A673 (cell line): ENCODE measurements around the gene POLA2. TPM values are rescaled to one million over a fixed set of nuclear protein-coding genes. Genes with fewer than 3 reads are reported as not detected.
"Not testable (repeated sequence)": the region's sequence is repeated elsewhere in the genome, so short reads cannot be mapped to it uniquely, and the experiment has no call there.

Source experiments
- BruUV-seq: library from RNA; stranded (reverse); fragments of 400-500 nt; replicated peaks from 2 replicates; lab custom pipeline; 2021; lab: Mats Ljungman, UMichigan
- CTCF ChIA-PET: fragments of 300-600 bp; sonication (Branson Sonifier 250); formaldehyde crosslinking; loops from one replicate; lab custom pipeline; 2022; ENCODE audit warnings: antibody characterized with exemption; lab: Charles Lee
- POLR2A ChIA-PET: fragments of 300-600 bp; sonication (Branson Sonifier 250); formaldehyde crosslinking; loops from one replicate; lab custom pipeline; 2022; ENCODE audit warnings: antibody characterized with exemption; ENCODE audit not compliant: low non-redundant PET; lab: Charles Lee
- DNase-seq: peaks from one replicate; pipeline ENCODE4 v3.0.0-alpha.2; 2015; ENCODE audit warnings: low spot score
- H3K27ac ChIP-seq: fragments of 200-600 bp; sonication (generic); 2 replicates; pipeline ENCODE4 v1.5.1; 2016; ENCODE audit warnings: mixed run types, low read depth, mild to moderate bottlenecking, mixed read lengths, antibody characterized with exemption, low read length; ENCODE audit not compliant: poor library complexity, severe bottlenecking
- H3K27me3 ChIP-seq: fragments of 200-600 bp; sonication (generic); replicated peaks from 2 replicates; pipeline ENCODE4 v1.6.1; 2017; ENCODE audit warnings: mixed run types, low read depth, mild to moderate bottlenecking, mixed read lengths, antibody characterized with exemption, low read length; ENCODE audit not compliant: insufficient read depth, poor library complexity
- H3K36me3 ChIP-seq: fragments of 200-600 bp; sonication (generic); 2 replicates; pipeline ENCODE4 v1.6.1; 2016; ENCODE audit warnings: mixed run types, mild to moderate bottlenecking, mixed read lengths, antibody characterized with exemption, low read length; ENCODE audit not compliant: insufficient read depth, poor library complexity, severe bottlenecking
- H3K4me1 ChIP-seq: fragments of 200-600 bp; sonication (generic); 2 replicates; pipeline ENCODE4 v1.6.1; 2017; ENCODE audit warnings: mixed run types, mild to moderate bottlenecking, mixed read lengths, antibody characterized with exemption, low read length; ENCODE audit not compliant: insufficient read depth, poor library complexity, severe bottlenecking
- H3K4me3 ChIP-seq: fragments of 200-600 bp; sonication (generic); 2 replicates; pipeline ENCODE4 v1.5.1; 2016; ENCODE audit warnings: low read depth, mixed run types, mild to moderate bottlenecking, mixed read lengths, low read length; ENCODE audit not compliant: poor library complexity, severe bottlenecking
- H3K9me3 ChIP-seq: fragments of 200-600 bp; sonication (generic); 2 replicates; pipeline ENCODE4 v1.6.1; 2016; ENCODE audit warnings: mixed run types, low read depth, mild to moderate bottlenecking, mixed read lengths, antibody characterized with exemption, low read length; ENCODE audit not compliant: poor library complexity, severe bottlenecking
- EZH2 ChIP-seq: fragments of 200-600 bp; sonication (generic); IDR thresholded peaks from 2 replicates; pipeline ENCODE4 v1.6.1; 2017; ENCODE audit warnings: borderline replicate concordance, low read depth, mild to moderate bottlenecking, mixed read lengths, antibody characterized with exemption, low read length; ENCODE audit not compliant: poor library complexity, severe bottlenecking
- intact Hi-C: fragments of 100-400 bp; cut with micrococcal nuclease; formaldehyde crosslinking; loops from one replicate; pipeline ENCODE4 v1.10.0; 2022; ENCODE audit not compliant: unreplicated experiment
- total RNA-seq: library from RNA; stranded (reverse); gene quantifications from 2 replicates; pipeline ENCODE4 v1.2.3, GENCODE V29; 2021
- TF ChIP-seq, protein P1 (sequence below): fragments of 300-800, 200-600 bp; sonication (generic); conservative IDR thresholded peaks from 2 replicates; pipeline ENCODE4 v1.5.1; 2017; ENCODE audit warnings: low read depth, mild to moderate bottlenecking, antibody characterized with exemption, low read length, moderate library complexity, mixed read lengths

Gene POLA2
- total RNA-seq, 1 experiment from 2014 or later: 92.4 TPM

- no peaks in the 10 kb centered on the region for H3K27me3 ChIP-seq
- H3K27ac ChIP-seq: no peak overlapping the region
- H3K9me3 ChIP-seq: no peaks in the 10 kb centered on the region
- DNase-seq: no peak
- POLR2A ChIA-PET: interaction anchor here (1.2 kb wide), 1 partner anchor 178 kb away, joined by 11 read pairs; no protein-coding TSS in a partner anchor
- H3K36me3 ChIP-seq: no peaks in the 10 kb centered on the region
- no peak overlapping the region for H3K4me3 ChIP-seq
- TF ChIP-seq, protein P1, sequence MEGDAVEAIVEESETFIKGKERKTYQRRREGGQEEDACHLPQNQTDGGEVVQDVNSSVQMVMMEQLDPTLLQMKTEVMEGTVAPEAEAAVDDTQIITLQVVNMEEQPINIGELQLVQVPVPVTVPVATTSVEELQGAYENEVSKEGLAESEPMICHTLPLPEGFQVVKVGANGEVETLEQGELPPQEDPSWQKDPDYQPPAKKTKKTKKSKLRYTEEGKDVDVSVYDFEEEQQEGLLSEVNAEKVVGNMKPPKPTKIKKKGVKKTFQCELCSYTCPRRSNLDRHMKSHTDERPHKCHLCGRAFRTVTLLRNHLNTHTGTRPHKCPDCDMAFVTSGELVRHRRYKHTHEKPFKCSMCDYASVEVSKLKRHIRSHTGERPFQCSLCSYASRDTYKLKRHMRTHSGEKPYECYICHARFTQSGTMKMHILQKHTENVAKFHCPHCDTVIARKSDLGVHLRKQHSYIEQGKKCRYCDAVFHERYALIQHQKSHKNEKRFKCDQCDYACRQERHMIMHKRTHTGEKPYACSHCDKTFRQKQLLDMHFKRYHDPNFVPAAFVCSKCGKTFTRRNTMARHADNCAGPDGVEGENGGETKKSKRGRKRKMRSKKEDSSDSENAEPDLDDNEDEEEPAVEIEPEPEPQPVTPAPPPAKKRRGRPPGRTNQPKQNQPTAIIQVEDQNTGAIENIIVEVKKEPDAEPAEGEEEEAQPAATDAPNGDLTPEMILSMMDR: no peak
- TF ChIP-seq EZH2: no peak
- CTCF ChIA-PET: interaction anchor here (0.7 to 3.6 kb wide), 9 partner anchors 13 to 504 kb away, joined by 3 to 34 read pairs (median 5); partner anchors contain the start of gene CDC42EP2
- intact Hi-C loops: no loop called here
- no TSS peak for BruUV-seq
- H3K4me1 ChIP-seq: peaks cover 5% of the 10 kb centered on the region
These were observed 67.7 kb downstream of the POLA2 start for GRCh38 chr11:65329478-65329877.

DNA sequence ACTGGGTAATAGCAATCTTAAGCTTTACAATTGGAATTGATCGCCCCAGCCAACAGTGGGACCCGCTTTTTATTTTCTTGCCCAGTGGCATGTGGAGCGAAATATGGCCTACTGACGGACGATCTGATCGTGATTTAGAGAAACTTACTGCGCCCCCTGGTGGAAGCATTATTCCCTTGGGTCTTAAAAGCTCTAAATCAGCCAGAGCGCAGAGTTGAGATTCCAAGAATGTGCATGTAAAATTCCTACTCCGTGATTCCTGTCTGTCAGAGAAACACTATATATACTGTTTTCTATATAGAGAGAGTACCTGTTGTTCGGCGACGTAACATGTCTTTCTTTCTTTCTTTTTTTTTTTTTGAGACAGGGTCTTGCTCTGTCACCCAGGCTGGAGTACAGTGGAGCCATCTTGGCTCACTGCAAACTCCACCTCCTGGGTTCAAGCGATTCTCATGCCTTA lies 68.2 kb downstream of the POLA2 start:
- Histone ChIP-seq H3K27me3 (no peaks in the 10 kb centered on the region), H3K27ac (peak overlapping the region; percentile 24), H3K4me1 (peaks cover 6% of the 10 kb centered on the region), H3K4me3 (no peak overlapping the region), H3K36me3 (no peaks in the 10 kb centered on the region), H3K9me3 (no peaks in the 10 kb centered on the region)
- ChIA-PET CTCF (interaction anchor here (0.6 to 3.6 kb wide), 10 partner anchors 14 to 503 kb away, joined by 3 to 34 read pairs (median 4); partner anchors contain the start of gene CDC42EP2), POLR2A (interaction anchor here (1.2 kb wide), 1 partner anchor 178 kb away, joined by 11 read pairs; no protein-coding TSS in a partner anchor)
- DNase-seq: peak; percentile 95
- BruUV-seq: no TSS peak
- TF ChIP-seq, protein P1: peak; percentile 88
- no peak for TF ChIP-seq EZH2
- intact Hi-C loops: loop anchor here (5.0 kb wide), 1 partner anchor 483 kb away; no protein-coding TSS in a partner anchor

- Histone ChIP-seq H3K9me3 (no peaks in the 10 kb centered on the region), H3K4me3 (no peak overlapping the region), H3K4me1 (peaks cover 9% of the 10 kb centered on the region), H3K27me3 (no peaks in the 10 kb centered on the region), H3K36me3 (no peaks in the 10 kb centered on the region), H3K27ac (peak overlapping the region; percentile 24)
- POLR2A ChIA-PET: interaction anchor here (0.7 kb wide), 1 partner anchor 196 kb away, joined by 6 read pairs; no protein-coding TSS in a partner anchor
- intact Hi-C loops: loop anchor here (5.0 kb wide), 1 partner anchor 483 kb away; no protein-coding TSS in a partner anchor
- TF ChIP-seq EZH2: no peak
- TF ChIP-seq, protein P1: no peak
- no peak for DNase-seq
- no TSS peak for BruUV-seq
- CTCF ChIA-PET: interaction anchor here (0.6 to 3.6 kb wide), 8 partner anchors 14 to 105 kb away, joined by 3 to 34 read pairs (median 6); partner anchors contain the start of gene CDC42EP2
These were observed 68.8 kb downstream of the POLA2 start for GRCh38 chr11:65330544-65330943.

- H3K9me3 ChIP-seq, BruUV-seq, H3K36me3 ChIP-seq, H3K27ac ChIP-seq, DNase-seq, H3K27me3 ChIP-seq, H3K4me3 ChIP-seq, H3K4me1 ChIP-seq: not testable (repeated sequence)
- POLR2A ChIA-PET: interaction anchor here (0.7 kb wide), 1 partner anchor 56 kb away, joined by 5 read pairs; no protein-coding TSS in a partner anchor
- intact Hi-C loops: loop anchor here (5.0 kb wide), 1 partner anchor 485 kb away; no protein-coding TSS in a partner anchor
- CTCF ChIA-PET: interaction anchor here (1.3 to 1.4 kb wide), 2 partner anchors 18 to 107 kb away, joined by 4 to 6 read pairs; partner anchors contain the start of gene CDC42EP2
These were observed 70.8 kb downstream of the POLA2 start for GRCh38 chr11:65332591-65332990.
